ENCODE data around the gene NID1.

Gene NID1

GRCh38 chr1:236102611-236103010 is 37.7 kb upstream of the NID1 start:
- Histone ChIP-seq H3K27ac (no peak overlapping the region), H3K27me3 (replicated peaks) (no peaks in the 10 kb centered on the region), H3K4me3 (ENCODE audit: low read depth, low read length) (no peak overlapping the region), H3K36me3 (replicated peaks) (no peaks in the 10 kb centered on the region)
- in situ Hi-C loops (cut with HindIII; ENCODE audit: low pct_ligation_motif_present, low sequenced_read_pairs): loop anchor here (25.0 kb wide), 1 partner anchor 385 kb away; no protein-coding TSS in a partner anchor
- DNase-seq: no peak
- TF ChIP-seq, protein P1, sequence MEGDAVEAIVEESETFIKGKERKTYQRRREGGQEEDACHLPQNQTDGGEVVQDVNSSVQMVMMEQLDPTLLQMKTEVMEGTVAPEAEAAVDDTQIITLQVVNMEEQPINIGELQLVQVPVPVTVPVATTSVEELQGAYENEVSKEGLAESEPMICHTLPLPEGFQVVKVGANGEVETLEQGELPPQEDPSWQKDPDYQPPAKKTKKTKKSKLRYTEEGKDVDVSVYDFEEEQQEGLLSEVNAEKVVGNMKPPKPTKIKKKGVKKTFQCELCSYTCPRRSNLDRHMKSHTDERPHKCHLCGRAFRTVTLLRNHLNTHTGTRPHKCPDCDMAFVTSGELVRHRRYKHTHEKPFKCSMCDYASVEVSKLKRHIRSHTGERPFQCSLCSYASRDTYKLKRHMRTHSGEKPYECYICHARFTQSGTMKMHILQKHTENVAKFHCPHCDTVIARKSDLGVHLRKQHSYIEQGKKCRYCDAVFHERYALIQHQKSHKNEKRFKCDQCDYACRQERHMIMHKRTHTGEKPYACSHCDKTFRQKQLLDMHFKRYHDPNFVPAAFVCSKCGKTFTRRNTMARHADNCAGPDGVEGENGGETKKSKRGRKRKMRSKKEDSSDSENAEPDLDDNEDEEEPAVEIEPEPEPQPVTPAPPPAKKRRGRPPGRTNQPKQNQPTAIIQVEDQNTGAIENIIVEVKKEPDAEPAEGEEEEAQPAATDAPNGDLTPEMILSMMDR (IDR thresholded peaks at IDR 0.05; ENCODE audit: low read depth, low read length, missing control alignments): no peak

DNA sequence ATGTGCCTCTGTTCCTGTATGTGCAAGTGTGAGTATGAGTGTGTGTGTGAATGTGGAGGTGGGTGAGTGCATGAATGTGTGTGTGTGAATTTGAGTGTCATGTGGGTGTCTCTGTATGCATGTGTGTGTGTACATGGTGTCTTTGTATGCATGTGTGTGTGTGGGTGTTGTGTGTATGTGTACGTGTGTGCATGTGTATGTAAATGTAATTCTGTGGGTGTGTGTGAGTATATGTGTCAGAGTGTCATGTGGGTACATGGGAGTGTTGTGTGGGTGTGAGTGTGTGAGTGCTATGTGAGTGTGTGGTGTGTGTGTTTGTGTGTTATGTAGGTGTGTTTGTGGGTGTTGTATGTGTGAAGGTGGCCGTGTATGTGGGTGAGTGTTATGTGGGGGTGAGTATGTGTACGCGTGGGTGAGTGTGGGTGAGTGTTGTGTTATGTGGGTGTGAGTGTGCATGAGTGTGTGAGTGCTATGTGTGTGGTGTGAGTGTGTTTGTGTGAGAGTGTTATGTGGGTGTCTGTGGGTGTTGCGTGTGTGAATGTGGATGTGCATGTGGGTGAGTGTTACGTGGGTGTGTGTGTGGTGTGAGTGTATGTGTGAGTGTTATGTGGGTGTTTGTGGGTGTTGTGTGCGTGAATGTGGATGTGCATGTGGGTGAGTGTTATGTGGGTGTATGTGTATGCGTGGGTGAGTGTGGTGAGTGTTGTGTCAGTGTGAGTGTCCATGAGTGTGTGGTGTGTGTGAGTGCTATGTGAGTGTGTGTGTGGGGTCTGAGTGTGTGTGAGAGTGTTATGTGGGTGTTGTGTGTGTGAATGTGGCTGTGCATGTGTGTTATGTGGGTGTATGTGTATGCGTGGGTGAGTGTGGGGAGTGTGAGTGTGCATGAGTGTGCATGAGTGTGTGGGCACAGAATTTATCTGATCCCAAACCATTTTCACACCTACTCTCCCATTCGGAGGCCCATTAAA is 36.6 kb upstream of the NID1 start:
- no peak overlapping the region for H3K4me3 ChIP-seq (ENCODE audit: low read depth, low read length)
- H3K27me3 ChIP-seq (replicated peaks): no peaks in the 10 kb centered on the region
- in situ Hi-C loops (cut with HindIII; ENCODE audit: low pct_ligation_motif_present, low sequenced_read_pairs): loop anchor here (25.0 kb wide), 1 partner anchor 386 kb away; no protein-coding TSS in a partner anchor
- no peak for DNase-seq
- no peak overlapping the region for H3K27ac ChIP-seq
- TF ChIP-seq, protein P1 (IDR thresholded peaks at IDR 0.05; ENCODE audit: low read depth, low read length, missing control alignments): no peak
- H3K36me3 ChIP-seq (replicated peaks): no peaks in the 10 kb centered on the region

DNA sequence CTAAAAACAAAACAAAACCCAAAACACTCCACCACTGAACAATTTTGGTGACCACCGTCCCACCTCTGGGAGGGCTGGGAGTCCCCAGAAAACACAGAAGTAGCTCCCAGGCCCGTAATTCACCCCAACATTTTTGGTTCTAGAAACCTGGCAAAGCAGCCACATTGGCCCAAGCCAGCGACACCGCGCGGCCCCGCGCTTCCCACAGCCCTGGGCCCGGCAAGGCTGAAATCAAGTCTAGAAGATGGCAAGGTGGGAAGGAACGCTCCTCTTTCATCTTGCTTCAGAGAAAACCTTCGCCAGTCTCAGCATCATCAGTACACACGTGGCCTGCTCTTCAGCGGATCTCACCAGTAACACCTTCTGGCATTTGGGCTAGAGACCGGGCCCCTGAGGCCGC is 35.9 kb upstream of the NID1 start:
- Histone ChIP-seq H3K27me3 (replicated peaks) (no peaks in the 10 kb centered on the region), H3K27ac (no peak overlapping the region), H3K4me3 (ENCODE audit: low read depth, low read length) (no peak overlapping the region), H3K36me3 (replicated peaks) (no peaks in the 10 kb centered on the region)
- TF ChIP-seq, protein P1 (IDR thresholded peaks at IDR 0.05; ENCODE audit: low read depth, low read length, missing control alignments): no peak
- DNase-seq: no peak
- in situ Hi-C loops (cut with HindIII; ENCODE audit: low pct_ligation_motif_present, low sequenced_read_pairs): loop anchor here (25.0 kb wide), 1 partner anchor 387 kb away; no protein-coding TSS in a partner anchor

DNA sequence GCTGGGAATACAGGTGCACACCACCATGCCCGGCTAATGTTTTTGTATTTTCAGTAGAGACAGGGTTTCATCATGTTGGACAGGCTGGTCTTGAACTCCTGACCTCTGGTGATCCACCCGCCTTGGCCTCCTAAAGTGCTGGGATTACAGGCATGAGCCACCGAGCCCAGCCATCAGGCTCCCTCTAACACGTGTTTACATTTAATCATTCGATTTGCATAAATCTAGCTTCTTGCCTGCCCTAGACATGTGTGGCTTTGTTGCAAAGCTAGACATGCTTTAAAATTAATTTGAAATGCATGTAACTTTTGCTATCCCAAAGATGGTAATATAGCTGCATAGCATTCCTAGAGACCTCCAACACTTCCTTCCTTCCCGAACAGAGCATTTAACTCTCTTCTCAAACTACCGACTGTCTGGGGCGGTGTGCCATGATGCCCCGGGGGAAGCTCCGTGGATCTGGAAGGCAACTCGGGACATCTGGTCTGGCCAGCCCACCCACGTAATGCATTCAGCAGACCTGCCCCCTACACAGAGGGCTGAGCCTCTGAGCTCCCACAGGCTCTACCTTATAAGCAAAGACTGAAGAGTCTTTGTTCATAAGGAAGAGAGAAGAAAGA is 34.6 kb upstream of the NID1 start:
- no peak overlapping the region for H3K27ac ChIP-seq
- no peaks in the 10 kb centered on the region for H3K36me3 ChIP-seq (replicated peaks)
- TF ChIP-seq, protein P1 (IDR thresholded peaks at IDR 0.05; ENCODE audit: low read depth, low read length, missing control alignments): no peak
- H3K4me3 ChIP-seq (ENCODE audit: low read depth, low read length): no peak overlapping the region
- no peaks in the 10 kb centered on the region for H3K27me3 ChIP-seq (replicated peaks)
- DNase-seq: no peak
- in situ Hi-C loops (cut with HindIII; ENCODE audit: low pct_ligation_motif_present, low sequenced_read_pairs): no loop called here

- TF ChIP-seq, protein P1 (IDR thresholded peaks at IDR 0.05; ENCODE audit: low read depth, low read length, missing control alignments): no peak
- in situ Hi-C loops (cut with HindIII; ENCODE audit: low pct_ligation_motif_present, low sequenced_read_pairs): no loop called here
- no peak for DNase-seq
Measured at GRCh38 chr1:236098267-236098666, 33.4 kb upstream of the NID1 start.

More at GRCh38 chr1:236098267-236098666, 33.4 kb upstream of the NID1 start:
- Histone ChIP-seq H3K27ac (no peak overlapping the region), H3K27me3 (replicated peaks) (no peaks in the 10 kb centered on the region), H3K36me3 (replicated peaks) (no peaks in the 10 kb centered on the region), H3K4me3 (ENCODE audit: low read depth, low read length) (no peak overlapping the region)

Data from brain microvascular endothelial cell (primary cell).